G401 (cell line): ENCODE measurements around the gene TAF10. TPM values are rescaled to one million over a fixed set of nuclear protein-coding genes. Genes with fewer than 3 reads are reported as not detected.

Experiments
- DNase-seq: peaks from one replicate; pipeline ENCODE4 v3.0.0-alpha.2; 2015; ENCODE audit warnings: low spot score
- in situ Hi-C: cut with HindIII; loops from 2 replicates; pipeline ENCODE4 v1.10.0; 2016; ENCODE audit warnings: low sequenced_read_pairs, mixed read lengths
- total RNA-seq: library from RNA; depleted of rRNA; stranded (reverse); fragments of >200 nt; shearing (Covaris generic); gene quantifications from 2 replicates; pipeline ENCODE4 v1.2.3, GENCODE V29; 2014; rRNA removed

The TAF10 gene
- total RNA-seq, 1 experiment from 2014 or later, result 64.5 TPM

- peak; percentile 82 for DNase-seq
- in situ Hi-C loops, result no loop called here
Observed at GRCh38 chr11:6567371-6567745, 44.7 kb downstream of the TAF10 start.

- peak; percentile 59 for DNase-seq
- in situ Hi-C loops, result no loop called here
Observed at GRCh38 chr11:6566704-6567370, 45.2 kb downstream of the TAF10 start.

- in situ Hi-C loops, result no loop called here
- DNase-seq, result no peak
Observed at GRCh38 chr11:6565988-6566703, 45.9 kb downstream of the TAF10 start.

- in situ Hi-C loops, result no loop called here
- DNase-seq, result no peak
Observed at GRCh38 chr11:6565325-6565724, 46.7 kb downstream of the TAF10 start.

GRCh38 chr11:6563667-6564066 is 48.3 kb downstream of the TAF10 start:
- in situ Hi-C loops, result no loop called here

GRCh38 chr11:6563121-6563619 is 48.8 kb downstream of the TAF10 start:
- in situ Hi-C loops, result no loop called here
- no peak for DNase-seq

More at GRCh38 chr11:6563667-6564066, 48.3 kb downstream of the TAF10 start:
- DNase-seq, result peak; percentile 22

- DNase-seq, result no peak
- in situ Hi-C loops, result no loop called here
Observed at GRCh38 chr11:6561288-6561687, 50.7 kb downstream of the TAF10 start.

Other genes with a start within 250 kb of the TAF10 start
- 7.3 and 14.1 TPM in 2 replicates for gene SMPD1, start 221.7 kb downstream of the TAF10 start, total RNA-seq
- 41.4 and 44.6 TPM in 2 replicates for gene APBB1, start 193.1 kb downstream of the TAF10 start, total RNA-seq
- gene HPX, start 171.2 kb downstream of the TAF10 start, total RNA-seq, result not detected in 2 replicates
- 18.1 and 48.8 TPM in 2 replicates for gene TRIM3, start 138.3 kb downstream of the TAF10 start, total RNA-seq
- 56.7 and 72.5 TPM in 2 replicates for gene ARFIP2, start 130.9 kb downstream of the TAF10 start, total RNA-seq
- gene TIMM10B, start 130.7 kb downstream of the TAF10 start, total RNA-seq, result 37.4 and 56.5 TPM in 2 replicates
- 2.0 and 2.5 TPM in 2 replicates for gene DNHD1, start 114.9 kb downstream of the TAF10 start, total RNA-seq
- gene RRP8, start 8.6 kb downstream of the TAF10 start, total RNA-seq, result 20.3 and 22.2 TPM in 2 replicates
- gene ILK, start 8.4 kb downstream of the TAF10 start, total RNA-seq, result 112 and 149 TPM in 2 replicates
- gene TPP1, start 7.2 kb upstream of the TAF10 start, total RNA-seq, result 9.8 and 26.9 TPM in 2 replicates
- 0.17 and 0.25 TPM in 2 replicates for gene DCHS1, start 43.6 kb upstream of the TAF10 start, total RNA-seq
- gene MRPL17, start 71.1 kb upstream of the TAF10 start, total RNA-seq, result 35.2 and 49.7 TPM in 2 replicates
- gene OR2AG2, start 159.8 kb upstream of the TAF10 start, total RNA-seq, result not detected in 2 replicates
- gene OR2AG1, start 170.8 kb upstream of the TAF10 start, total RNA-seq, result not detected in 2 replicates
- gene OR6A2, start 187.5 kb upstream of the TAF10 start, total RNA-seq, result 0.24 TPM in 1 of 2 replicates, not detected in the other
- gene OR10A5, start 233.5 kb upstream of the TAF10 start, total RNA-seq, result not detected in 2 replicates